NCI-H128 (cell line): Measurements from ENCODE around the gene ZBTB7A.

ENCODE experiments used
- DNase-seq: peaks from one replicate; lab custom pipeline; 2025; ENCODE audit not compliant: unreplicated experiment; lab: John Stamatoyannopoulos, UW

ZBTB7A gene

GRCh38 chr19:4057931-4058692 is 8.6 kb downstream of the ZBTB7A start:
- no peak for DNase-seq

DNA sequence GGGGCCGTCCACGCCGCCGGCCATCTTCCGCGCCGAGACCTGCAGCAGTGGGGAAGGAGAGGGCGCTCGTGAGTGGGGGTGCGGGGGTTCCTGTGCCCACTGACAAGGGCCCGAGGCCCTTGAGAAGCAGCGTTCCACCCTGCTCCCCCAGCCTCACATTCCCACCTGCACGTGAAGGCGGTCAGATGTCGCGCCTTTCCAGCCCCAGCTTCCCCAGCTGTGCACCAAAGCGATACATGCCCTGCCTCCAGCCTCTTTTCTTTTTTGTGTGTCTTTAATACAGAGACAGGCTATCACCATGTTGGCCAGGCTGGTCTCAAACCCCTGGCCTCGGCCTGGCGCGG is 11.5 kb downstream of the ZBTB7A start:
- no peak for DNase-seq

- DNase-seq = no peak
These were observed 12.1 kb downstream of the ZBTB7A start for GRCh38 chr19:4054441-4055208.

- no peak for DNase-seq
These were observed 13.0 kb downstream of the ZBTB7A start for GRCh38 chr19:4053423-4054324.

DNA sequence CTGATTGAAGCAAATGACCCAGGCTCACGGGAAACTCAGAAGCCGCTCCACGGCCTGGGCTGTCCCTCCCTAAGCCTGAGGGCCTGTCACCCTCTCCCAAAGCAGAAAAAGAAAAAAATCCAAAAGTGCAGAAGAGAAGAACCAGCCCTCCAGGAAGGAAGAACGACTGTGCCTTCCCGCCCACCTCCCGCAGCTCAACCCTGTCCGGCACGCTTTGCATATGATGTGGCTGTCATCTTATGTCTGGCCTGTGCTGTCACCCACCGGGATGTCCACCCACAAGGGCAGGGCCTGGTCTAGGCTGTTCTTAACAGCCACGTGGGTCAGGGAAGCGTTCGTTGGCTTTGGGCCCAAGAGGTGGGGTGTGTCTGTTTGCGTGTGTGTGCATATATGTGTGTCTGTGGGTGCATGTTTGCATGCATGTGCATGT is 13.7 kb downstream of the ZBTB7A start:
- DNase-seq = no peak

GRCh38 chr19:4052114-4052992 is 14.3 kb downstream of the ZBTB7A start:
- DNase-seq = no peak

GRCh38 chr19:4051175-4052101 is 15.3 kb downstream of the ZBTB7A start:
- DNase-seq = no peak

DNA sequence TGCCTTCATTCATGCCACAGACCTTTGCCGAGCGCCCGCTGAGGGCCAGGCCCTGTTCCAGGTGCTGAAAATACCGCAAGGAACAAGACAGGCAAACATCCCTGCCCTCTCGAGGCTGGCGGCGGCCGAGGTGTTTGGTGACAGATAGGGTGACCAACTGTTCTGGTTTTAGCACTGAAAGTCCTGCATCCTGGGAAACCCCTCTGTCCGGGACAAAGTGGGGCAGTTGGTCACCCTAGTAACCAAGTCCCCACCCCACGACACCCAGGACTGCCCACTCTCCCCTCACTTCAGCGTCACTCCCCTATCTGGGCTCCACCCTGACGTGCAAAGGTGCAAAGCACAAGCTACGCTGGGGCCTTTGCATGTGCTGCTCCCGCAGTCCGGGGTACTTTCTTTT is 17.3 kb downstream of the ZBTB7A start:
- DNase-seq = no peak

- no peak for DNase-seq
These were observed 19.6 kb downstream of the ZBTB7A start for GRCh38 chr19:4046946-4047683.

DNA sequence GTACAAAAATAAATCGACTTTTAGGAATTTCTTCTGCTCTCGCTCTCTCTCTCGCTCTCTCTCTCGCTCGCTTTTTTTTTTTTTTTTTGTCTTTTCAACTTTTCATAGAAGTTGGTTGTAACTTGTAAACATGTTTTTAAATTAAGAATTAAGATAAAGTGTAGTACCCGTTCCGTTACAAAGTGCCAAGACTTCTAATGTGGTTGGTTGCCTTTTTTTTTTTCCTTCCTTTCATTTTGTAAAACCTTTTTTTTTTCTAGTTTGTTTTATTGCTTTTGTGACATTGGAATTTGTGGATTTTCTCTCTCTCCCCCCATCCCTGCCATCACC is 20.4 kb downstream of the ZBTB7A start:
- no peak for DNase-seq

GRCh38 chr19:4045597-4046361 is 20.9 kb downstream of the ZBTB7A start:
- DNase-seq = no peak

GRCh38 chr19:4044990-4045465 is 21.7 kb downstream of the ZBTB7A start:
- DNase-seq = no peak

- DNase-seq = no peak
These were observed 22.6 kb downstream of the ZBTB7A start for GRCh38 chr19:4043966-4044715.

- DNase-seq = no peak
These were observed 23.3 kb downstream of the ZBTB7A start for GRCh38 chr19:4043401-4043800.

DNA sequence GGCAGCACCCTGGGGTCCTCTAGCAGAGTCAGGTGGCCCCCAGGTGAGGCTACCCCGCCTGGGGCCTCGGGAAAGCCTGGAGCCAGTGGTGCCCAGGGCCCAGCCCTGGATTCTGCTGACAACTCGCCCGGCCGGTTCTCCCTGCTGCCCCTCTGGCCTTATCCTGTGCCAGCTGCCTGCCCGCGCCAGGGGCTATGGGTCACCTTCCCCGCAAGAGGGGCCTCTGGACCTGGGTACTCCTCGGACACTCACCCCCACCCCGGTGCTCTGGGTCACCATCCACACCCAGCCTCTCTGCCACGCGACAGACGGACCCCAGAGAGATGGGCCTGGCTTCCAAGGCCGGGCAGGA is 24.0 kb downstream of the ZBTB7A start:
- DNase-seq = no peak

GRCh38 chr19:4042064-4042730 is 24.5 kb downstream of the ZBTB7A start:
- DNase-seq = no peak
